GM18517 (cell line): Measurements from ENCODE around the gene CABP1.

ENCODE experiments used
- ATAC-seq: cut with Tn5 transposase; IDR thresholded peaks from one replicate; pipeline ENCODE4 v1.9.1; 2021; ENCODE audit warnings: mild to moderate bottlenecking, moderate library complexity; ENCODE audit not compliant: unreplicated experiment

CABP1 gene

DNA sequence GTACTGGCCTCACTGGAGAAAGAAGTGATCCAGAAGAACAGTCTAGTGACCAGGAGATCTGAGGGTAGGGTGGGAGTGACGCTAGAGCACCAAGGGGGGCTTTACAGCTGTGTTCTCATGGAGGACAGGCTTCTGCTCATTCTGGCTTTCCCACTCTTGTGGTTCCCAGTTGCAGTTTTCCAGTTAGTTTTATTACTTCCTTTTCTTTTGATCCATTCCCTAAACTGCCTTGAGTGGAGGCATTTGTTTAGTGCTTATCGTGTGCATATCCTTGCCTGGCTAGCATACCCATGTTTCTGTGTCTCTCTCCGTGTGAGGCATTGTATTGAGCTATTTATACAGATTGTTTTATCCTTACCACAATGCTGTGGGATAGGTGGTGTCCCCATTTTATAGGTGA lies 50.6 kb downstream of the CABP1 start:
- ATAC-seq: no peak

DNA sequence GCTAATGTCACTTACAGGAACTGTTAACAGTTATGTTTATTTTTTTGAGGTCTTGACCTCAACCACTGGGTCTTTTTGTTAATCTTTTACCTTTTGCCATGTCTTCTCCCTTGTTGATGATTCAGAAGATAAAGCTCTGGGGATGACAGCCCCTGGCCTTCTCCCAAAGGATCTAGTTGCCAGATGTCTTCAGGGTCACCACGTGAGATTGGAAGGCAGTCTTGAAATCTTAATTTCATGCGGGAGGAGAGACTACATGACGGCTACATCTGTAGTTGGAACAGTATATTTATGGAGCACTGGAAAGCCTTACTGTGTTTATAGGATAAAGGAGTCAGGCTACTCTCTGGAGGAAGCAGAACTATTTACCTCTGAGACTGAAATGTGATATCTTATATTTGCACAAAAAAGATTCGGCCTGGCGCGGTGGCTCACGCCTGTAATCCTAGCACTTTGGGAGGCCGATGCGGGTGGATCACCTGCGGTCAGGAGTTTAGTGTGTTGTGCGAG lies 52.2 kb downstream of the CABP1 start:
- no peak for ATAC-seq

GRCh38 chr12:120693848-120694247 lies 53.4 kb downstream of the CABP1 start:
- no peak for ATAC-seq

DNA sequence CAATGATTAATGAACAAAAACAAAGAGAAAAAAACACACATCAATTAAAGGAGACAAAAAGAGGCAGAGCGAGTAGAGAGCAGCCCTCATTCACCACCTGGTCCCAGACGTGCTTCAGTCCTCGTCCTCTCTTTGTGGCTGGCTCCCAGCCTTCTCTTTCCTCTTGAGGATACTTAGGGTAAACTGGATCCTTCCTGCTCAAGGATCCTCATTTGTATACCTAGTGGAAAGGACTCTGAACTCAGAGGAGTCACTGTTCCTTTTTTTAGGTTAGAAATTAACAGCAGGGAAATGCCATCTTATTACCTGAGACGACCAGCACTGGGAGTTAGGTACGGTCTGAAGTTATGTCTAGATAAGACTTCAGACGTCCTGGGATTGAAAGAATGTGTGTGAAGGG lies 56.2 kb downstream of the CABP1 start:
- no peak for ATAC-seq

DNA sequence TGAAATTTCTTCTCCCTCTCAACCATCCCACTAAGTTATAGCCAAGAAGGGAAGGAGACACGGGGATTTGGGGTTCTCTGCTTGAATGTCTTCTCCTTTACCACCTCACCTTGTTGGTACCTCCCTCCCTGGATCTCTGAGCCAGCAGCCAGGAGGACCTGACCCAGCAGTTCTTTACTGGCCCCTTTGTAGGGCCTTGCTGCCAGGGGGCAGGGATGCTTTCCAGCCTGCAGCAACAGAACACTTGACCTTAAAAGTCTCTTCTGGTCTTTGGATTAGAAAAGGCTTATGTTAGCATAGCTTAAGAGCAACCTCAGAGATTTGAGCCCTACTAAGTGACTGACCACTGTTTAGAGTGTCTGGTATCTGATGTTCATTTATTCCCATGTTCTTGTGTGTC lies 56.9 kb downstream of the CABP1 start:
- no peak for ATAC-seq

GRCh38 chr12:120698665-120699064 lies 58.2 kb downstream of the CABP1 start:
- no peak for ATAC-seq

GRCh38 chr12:120699553-120699952 lies 59.1 kb downstream of the CABP1 start:
- no peak for ATAC-seq

DNA sequence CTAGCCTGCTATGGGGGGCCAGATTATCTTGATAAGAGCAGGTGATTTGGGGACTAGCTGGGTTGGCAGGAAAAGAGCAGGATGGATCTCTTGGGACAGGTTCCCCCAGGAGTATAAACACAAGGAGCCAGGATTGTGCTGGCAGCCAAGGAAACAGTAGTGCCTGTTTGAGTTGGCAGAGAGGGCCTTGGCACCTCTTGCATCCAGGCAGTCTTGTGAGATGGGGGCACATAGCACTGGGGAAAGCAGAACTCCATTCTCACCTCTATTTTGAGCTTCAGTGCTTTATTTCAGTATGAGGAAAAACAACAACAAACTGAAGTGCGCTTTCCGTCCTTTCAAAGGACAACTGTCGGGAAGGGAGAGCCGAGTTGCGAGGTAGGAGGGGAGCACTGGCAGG lies 60.5 kb downstream of the CABP1 start:
- no peak for ATAC-seq

GRCh38 chr12:120702637-120703036 lies 62.2 kb downstream of the CABP1 start:
- ATAC-seq: no peak

- no peak for ATAC-seq
Observed at GRCh38 chr12:120703311-120703942, 63.0 kb downstream of the CABP1 start.

- ATAC-seq: no peak
Observed at GRCh38 chr12:120705618-120706017, 65.2 kb downstream of the CABP1 start.

DNA sequence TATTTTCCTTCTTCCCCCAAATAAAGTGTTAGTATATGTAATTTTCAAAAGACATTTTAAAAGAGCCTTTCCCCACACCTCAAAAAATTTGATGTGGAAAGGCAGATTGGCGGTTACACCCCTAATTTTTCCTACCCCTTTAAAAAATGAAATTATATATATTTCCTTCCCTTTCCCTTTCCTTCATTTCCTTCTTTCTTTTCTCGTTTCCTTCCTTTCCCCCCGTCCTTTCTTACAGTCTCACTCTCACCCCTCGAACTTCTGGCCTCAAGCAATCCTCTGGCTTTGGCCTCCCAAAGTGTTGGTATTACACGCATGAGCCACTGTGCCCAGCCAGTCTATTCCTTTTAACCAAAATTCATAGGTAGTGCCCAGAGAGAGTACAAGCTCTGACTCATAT lies 65.6 kb downstream of the CABP1 start:
- ATAC-seq: no peak

DNA sequence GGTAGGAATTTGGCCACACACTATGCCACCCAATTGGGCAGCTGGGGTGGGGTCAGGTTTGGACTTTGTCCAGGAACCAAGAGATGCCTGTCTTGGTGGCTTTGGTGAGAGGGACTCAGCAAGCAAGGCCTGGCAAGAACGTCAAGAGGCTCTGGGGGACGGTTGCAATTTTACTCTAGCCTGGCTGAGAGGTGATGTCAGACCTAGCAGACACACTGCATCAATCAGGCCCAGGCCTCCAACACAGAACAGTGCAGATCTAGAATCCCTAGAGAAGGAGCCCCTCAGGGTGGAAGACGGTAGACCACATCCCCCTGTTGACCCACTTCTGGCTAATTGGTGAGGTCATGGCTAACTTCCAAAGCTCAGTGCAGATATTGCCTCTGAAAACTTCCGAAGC lies 68.2 kb downstream of the CABP1 start:
- no peak for ATAC-seq

DNA sequence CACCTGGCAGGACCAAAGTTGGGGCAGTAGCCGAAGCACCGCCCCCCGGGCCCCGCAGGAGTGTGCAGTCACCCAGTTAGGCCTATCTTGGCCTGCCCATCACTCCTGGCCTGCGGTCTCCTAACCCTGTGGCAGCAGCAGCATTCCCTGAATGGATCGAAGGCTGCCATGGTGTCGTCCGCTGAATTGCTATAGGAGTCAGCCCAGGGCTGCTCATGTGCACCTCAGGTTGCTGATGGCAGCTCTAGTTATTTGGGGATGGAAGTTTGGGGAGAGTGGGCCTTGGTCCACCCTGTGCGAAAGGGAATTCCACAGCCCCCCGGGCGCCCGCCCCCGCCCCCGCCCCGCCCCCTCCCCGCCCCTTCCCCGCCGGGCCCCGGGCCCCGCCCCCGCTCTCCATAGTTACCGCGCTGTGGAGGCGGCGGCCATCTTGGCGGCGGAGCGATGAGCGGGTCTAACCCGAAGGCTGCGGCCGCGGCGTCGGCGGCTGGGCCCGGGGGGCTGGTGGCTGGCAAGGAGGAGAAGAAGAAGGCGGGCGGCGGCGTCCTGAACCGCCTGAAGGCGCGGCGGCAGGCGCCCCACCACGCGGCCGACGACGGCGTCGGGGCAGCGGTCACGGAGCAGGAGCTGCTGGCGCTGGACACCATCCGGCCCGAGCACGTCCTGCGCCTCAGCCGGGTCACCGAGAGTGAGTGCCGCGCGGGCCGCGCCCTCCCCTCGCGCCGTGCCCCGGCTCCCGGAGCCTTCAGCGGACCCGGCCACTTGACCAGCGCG lies 69.8 kb downstream of the CABP1 start, which contains the start of gene UNC119B:
TSS of gene UNC119B (plus strand) at position 428 of the 774 bp plus-strand sequence. CDS start at position 445, 17 bp downstream.
- ATAC-seq: peak; percentile 61

DNA sequence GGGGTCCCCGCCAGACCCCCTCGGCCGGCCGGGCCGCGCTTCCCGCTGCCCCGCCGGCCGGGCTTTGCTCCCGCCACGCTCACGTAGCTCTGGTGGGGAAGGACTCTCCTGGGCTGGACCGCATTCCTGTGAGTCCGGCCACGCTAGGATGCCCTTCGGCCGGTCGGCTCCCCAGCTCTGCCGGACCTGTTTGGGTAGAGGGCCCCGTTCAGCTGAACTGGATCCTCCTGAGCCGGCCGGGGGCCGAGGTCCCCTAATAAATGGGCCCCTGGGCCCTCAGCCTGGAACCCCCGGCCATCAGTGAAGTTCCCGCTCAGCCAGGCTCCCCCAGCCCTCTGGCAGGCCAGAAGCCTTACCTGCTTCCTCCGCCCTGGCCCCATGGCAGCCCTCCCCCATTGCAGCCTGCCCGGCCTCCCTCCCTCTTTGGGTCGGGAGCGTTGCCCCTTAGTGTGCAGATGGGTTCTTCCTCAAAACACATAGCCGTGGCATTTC lies 70.4 kb downstream of the CABP1 start:
- ATAC-seq: no peak

DNA sequence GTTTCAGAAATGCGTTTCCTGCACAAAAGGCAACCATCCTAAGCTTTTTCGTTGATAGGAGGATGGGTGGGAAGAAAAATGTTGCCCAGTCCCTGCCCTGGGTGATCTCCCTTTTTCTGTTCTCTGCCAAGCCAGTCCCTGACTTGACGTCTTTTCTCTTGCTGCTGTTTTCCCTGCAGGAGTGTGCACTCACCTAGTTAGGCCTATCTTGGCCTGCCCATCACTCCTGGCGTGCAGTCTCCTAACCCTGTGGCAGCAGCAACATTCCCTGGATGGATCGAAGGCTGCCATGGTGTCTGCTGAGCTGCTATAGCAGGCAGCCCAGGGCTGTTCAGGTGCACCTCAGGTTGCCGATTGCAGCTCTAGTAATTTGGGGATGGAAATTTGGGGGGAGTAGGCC lies 71.0 kb downstream of the CABP1 start:
- ATAC-seq: no peak

GRCh38 chr12:120712610-120713009 lies 72.2 kb downstream of the CABP1 start:
- ATAC-seq: no peak

DNA sequence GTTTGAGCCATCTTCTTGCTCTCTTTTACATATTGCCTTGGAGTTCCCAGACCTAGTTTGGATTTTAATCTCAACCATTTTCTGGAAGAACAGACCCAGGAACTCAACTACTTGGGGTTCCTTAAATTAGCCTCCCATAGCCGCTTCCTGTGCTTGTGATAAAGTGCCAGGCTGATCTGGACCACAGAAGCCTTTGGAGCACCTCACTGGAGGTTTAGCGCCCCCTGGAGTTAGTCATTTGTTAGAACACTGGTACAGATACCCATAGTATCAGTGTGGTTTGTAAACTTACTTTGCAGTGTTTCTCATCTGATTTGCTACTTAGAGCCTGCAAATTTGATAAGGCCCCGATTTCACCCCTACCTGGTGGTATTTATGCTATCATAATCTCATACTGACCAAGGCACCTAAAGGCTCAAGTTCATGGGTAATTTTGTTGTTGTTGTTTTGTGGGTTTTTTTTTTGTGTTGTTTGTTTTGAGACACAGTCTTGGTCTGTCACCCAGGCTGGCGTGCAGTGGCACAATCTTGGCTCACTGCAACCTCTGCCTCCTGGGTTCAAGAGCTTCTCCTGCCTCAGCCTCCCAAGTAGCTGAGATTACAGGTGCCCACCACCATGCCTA lies 73.5 kb downstream of the CABP1 start:
- ATAC-seq: no peak
